ENCODE data around the gene CYP24A1.

CYP24A1 gene

GRCh38 chr20:54190217-54190616, 16.4 kb upstream of the CYP24A1 start:
- H3K27me3 ChIP-seq (ENCODE audit: insufficient read depth, low read depth): no peaks in the 10 kb centered on the region

GRCh38 chr20:54189630-54190029, 15.8 kb upstream of the CYP24A1 start:
- Histone ChIP-seq H3K27ac (no peak overlapping the region), H3K4me3 (IDR thresholded peaks at IDR 0.05; ENCODE audit: insufficient read depth, low read depth, low read length) (no peak overlapping the region), H3K4me2 (no peak overlapping the region), H2AFZ (ENCODE audit: low read depth) (no peak overlapping the region), H3K79me2 (ENCODE audit: insufficient read depth, low read depth) (no peaks in the 10 kb centered on the region), H3K27me3 (ENCODE audit: insufficient read depth, low read depth) (no peaks in the 10 kb centered on the region), H4K20me1 (ENCODE audit: insufficient read depth) (no peaks in the 10 kb centered on the region), H3K9ac (no peak overlapping the region), H3K4me1 (ENCODE audit: low read depth, poor library complexity, severe bottlenecking) (no peaks in the 10 kb centered on the region), H3K36me3 (ENCODE audit: insufficient read depth) (no peaks in the 10 kb centered on the region)
- TF ChIP-seq CTCF (conservative IDR thresholded peaks at IDR 0.05; ENCODE audit: low read depth, low read length): no peak

More at GRCh38 chr20:54190217-54190616, 16.4 kb upstream of the CYP24A1 start:
- no peak overlapping the region for H3K4me3 ChIP-seq (IDR thresholded peaks at IDR 0.05; ENCODE audit: insufficient read depth, low read depth, low read length)
- no peak overlapping the region for H3K9ac ChIP-seq
- H3K4me1 ChIP-seq (ENCODE audit: low read depth, poor library complexity, severe bottlenecking): no peaks in the 10 kb centered on the region
- no peak overlapping the region for H3K27ac ChIP-seq
- TF ChIP-seq CTCF (conservative IDR thresholded peaks at IDR 0.05; ENCODE audit: low read depth, low read length): no peak
- no peaks in the 10 kb centered on the region for H3K79me2 ChIP-seq (ENCODE audit: insufficient read depth, low read depth)
- no peaks in the 10 kb centered on the region for H3K36me3 ChIP-seq (ENCODE audit: insufficient read depth)
- no peak overlapping the region for H3K4me2 ChIP-seq
- no peak overlapping the region for H2AFZ ChIP-seq (ENCODE audit: low read depth)
- no peaks in the 10 kb centered on the region for H4K20me1 ChIP-seq (ENCODE audit: insufficient read depth)

- Histone ChIP-seq H3K4me1 (ENCODE audit: low read depth, poor library complexity, severe bottlenecking) (no peaks in the 10 kb centered on the region), H3K79me2 (ENCODE audit: insufficient read depth, low read depth) (no peaks in the 10 kb centered on the region), H3K36me3 (ENCODE audit: insufficient read depth) (no peaks in the 10 kb centered on the region), H3K4me3 (IDR thresholded peaks at IDR 0.05; ENCODE audit: insufficient read depth, low read depth, low read length) (no peak overlapping the region), H3K9ac (no peak overlapping the region), H3K27ac (no peak overlapping the region), H3K4me2 (no peak overlapping the region), H2AFZ (ENCODE audit: low read depth) (no peak overlapping the region), H3K27me3 (ENCODE audit: insufficient read depth, low read depth) (no peaks in the 10 kb centered on the region), H4K20me1 (ENCODE audit: insufficient read depth) (no peaks in the 10 kb centered on the region)
- TF ChIP-seq CTCF (conservative IDR thresholded peaks at IDR 0.05; ENCODE audit: low read depth, low read length): no peak
Observed at GRCh38 chr20:54188132-54188849, 14.5 kb upstream of the CYP24A1 start.

GRCh38 chr20:54184904-54185626, 11.3 kb upstream of the CYP24A1 start:
- Histone ChIP-seq H2AFZ (ENCODE audit: low read depth) (no peak overlapping the region), H3K27ac (no peak overlapping the region), H3K79me2 (ENCODE audit: insufficient read depth, low read depth) (no peaks in the 10 kb centered on the region), H3K4me2 (no peak overlapping the region), H3K36me3 (ENCODE audit: insufficient read depth) (no peaks in the 10 kb centered on the region), H3K4me1 (ENCODE audit: low read depth, poor library complexity, severe bottlenecking) (peaks cover 3% of the 10 kb centered on the region), H3K27me3 (ENCODE audit: insufficient read depth, low read depth) (no peaks in the 10 kb centered on the region), H3K9ac (no peak overlapping the region), H4K20me1 (ENCODE audit: insufficient read depth) (no peaks in the 10 kb centered on the region), H3K4me3 (IDR thresholded peaks at IDR 0.05; ENCODE audit: insufficient read depth, low read depth, low read length) (no peak overlapping the region)
- TF ChIP-seq CTCF (conservative IDR thresholded peaks at IDR 0.05; ENCODE audit: low read depth, low read length): no peak

All from KMS-11 (cell line).